HCT116 (cell line): ENCODE measurements around the gene SLC35G6. TPM values are rescaled to one million over a fixed set of nuclear protein-coding genes. Genes with fewer than 3 reads are reported as not detected.

Experiments
- ATAC-seq: fragments of 200-7000 bp; cut with Tn5 transposase; 2 replicates; pipeline ENCODE4 v1.9.1; 2020; ENCODE audit warnings: mild to moderate bottlenecking, moderate library complexity
- BruUV-seq: library from RNA; stranded (reverse); fragments of 400-500 nt; replicated peaks from 2 replicates; lab custom pipeline; 2021; lab: Mats Ljungman, UMichigan
- CTCF ChIA-PET: fragments of 300-600 bp; sonication (Branson Sonifier 250); formaldehyde crosslinking; loops from one replicate; lab custom pipeline; 2021; ENCODE audit warnings: antibody characterized with exemption; lab: Charles Lee
- POLR2A ChIA-PET: fragments of 300-600, 350-600 bp; sonication (Branson Sonifier 250); formaldehyde crosslinking; loops from one replicate; lab custom pipeline; 2021; ENCODE audit warnings: antibody characterized with exemption; lab: Charles Lee
- RAD21 ChIA-PET, 2 experiments: fragments of 300-600 bp; sonication (Branson Sonifier 250); formaldehyde crosslinking; loops; one replicate each; lab custom pipeline; 2023; ENCODE audit warnings: low total read pairs in 2 of 2; ENCODE audit not compliant: uncharacterized antibody in 2 of 2, unreplicated experiment in 2 of 2, low non-redundant PET in 1 of 2; lab: Charles Lee
- DNase-seq: peaks from one replicate; pipeline ENCODE4 v3.0.0-alpha.2; 2010; ENCODE audit warnings: low read depth, low spot score
- H2AFZ ChIP-seq: fragments of 200-600 bp; shearing (Covaris generic), sonication (generic); 2 replicates; pipeline ENCODE4 v1.6.1; 2017; ENCODE audit warnings: low read depth, mixed run types, mixed read lengths, antibody characterized with exemption, low read length; ENCODE audit not compliant: poor library complexity, severe bottlenecking
- H3K27ac ChIP-seq: 2 replicates; pipeline ENCODE4 v1.5.1; 2012; ENCODE audit warnings: low read depth, low read length
- H3K27me3 ChIP-seq: fragments of 200-600 bp; sonication (generic); 2 replicates; pipeline ENCODE4 v1.6.1; 2016; ENCODE audit warnings: mixed run types, low read length, mixed read lengths; ENCODE audit not compliant: insufficient read depth
- H3K36me3 ChIP-seq, 2 experiments: fragments of 200-500 bp in 1 of 2; fragments of 200-600 bp in 1 of 2; sonication (Bioruptor generic) in 1 of 2; sonication (generic) in 1 of 2; 2 replicates each; pipeline versions ENCODE4 v1.5.1 to v1.6.1; 2014 to 2016; ENCODE audit warnings: low read length in 2 of 2, inconsistent platforms in 1 of 2, mixed read lengths in 1 of 2, mixed run types in 1 of 2; ENCODE audit not compliant: insufficient read depth in 2 of 2, control insufficient read depth in 1 of 2
- H3K4me1 ChIP-seq, 2 experiments: fragments of 200-600 bp in 1 of 2; sonication (generic) in 1 of 2; 2 replicates each; pipeline versions ENCODE4 v1.5.1 to v1.6.1; 2012 to 2017; ENCODE audit warnings: low read length in 2 of 2, inconsistent platforms in 1 of 2, mild to moderate bottlenecking in 1 of 2, mixed read lengths in 1 of 2, mixed run types in 1 of 2, moderate library complexity in 1 of 2; ENCODE audit not compliant: insufficient read depth in 2 of 2, control insufficient read depth in 1 of 2
- H3K4me2 ChIP-seq: fragments of 200-600 bp; sonication (generic); 2 replicates; pipeline ENCODE4 v1.6.1; 2017; ENCODE audit warnings: mixed run types, low read length, mixed read lengths
- H3K4me3 ChIP-seq, 2 experiments: fragments of 200-600 bp in 1 of 2; sonication (generic) in 1 of 2; replicated peaks in 1 of 2; 2 replicates each; pipeline ENCODE4 v1.5.1; 2011 to 2016; ENCODE audit warnings: low read length in 2 of 2, control low read depth in 1 of 2, low read depth in 1 of 2, mild to moderate bottlenecking in 1 of 2, mixed read lengths in 1 of 2, mixed run types in 1 of 2
- H3K79me2 ChIP-seq: fragments of 200-600 bp; sonication (generic); 2 replicates; pipeline ENCODE4 v1.6.1; 2017; ENCODE audit warnings: mild to moderate bottlenecking, mixed run types, low read length, moderate library complexity, mixed read lengths; ENCODE audit not compliant: insufficient read depth
- H3K9ac ChIP-seq: fragments of 200-600 bp; sonication (generic); 2 replicates; pipeline ENCODE4 v1.6.1; 2016; ENCODE audit warnings: low read length, mixed read lengths
- H3K9me2 ChIP-seq: fragments of 200-600 bp; sonication (generic), shearing (Covaris generic); 2 replicates; pipeline ENCODE4 v1.6.1; 2017; ENCODE audit warnings: mixed run types, mild to moderate bottlenecking, moderate library complexity; ENCODE audit not compliant: insufficient read depth
- H3K9me3 ChIP-seq, 2 experiments: fragments of 200-500 bp in 1 of 2; fragments of 200-600 bp in 1 of 2; sonication (Bioruptor generic) in 1 of 2; sonication (generic) in 1 of 2; 2 replicates each; pipeline ENCODE4 v1.6.1; 2014 to 2017; ENCODE audit warnings: low read length in 2 of 2, mixed read lengths in 2 of 2, inconsistent platforms in 1 of 2, low read depth in 1 of 2, mild to moderate bottlenecking in 1 of 2, mixed run types in 1 of 2, moderate library complexity in 1 of 2; ENCODE audit not compliant: control insufficient read depth in 1 of 2, insufficient read depth in 1 of 2
- H4K20me1 ChIP-seq: fragments of 200-600 bp; sonication (generic), shearing (Covaris generic); 2 replicates; pipeline ENCODE4 v1.6.1; 2017; ENCODE audit warnings: mixed run types, mild to moderate bottlenecking, moderate library complexity; ENCODE audit not compliant: insufficient read depth
- EGR1 ChIP-seq: IDR thresholded peaks from 2 replicates; pipeline ENCODE4 v1.6.1; 2012; ENCODE audit warnings: low read depth
- REST ChIP-seq: IDR thresholded peaks from 2 replicates; pipeline ENCODE4 v1.6.1; 2012; ENCODE audit warnings: low read depth
- TCF7L2 ChIP-seq: IDR thresholded peaks from 2 replicates; pipeline ENCODE4 v1.7.0; 2011; ENCODE audit warnings: borderline replicate concordance, inconsistent platforms; ENCODE audit not compliant: insufficient read depth, insufficient read length; ENCODE audit errors: extremely low read depth
- intact Hi-C: fragments of 100-400 bp; cut with micrococcal nuclease; formaldehyde crosslinking; loops from 2 replicates; pipeline ENCODE4 v1.10.0; 2022
- total RNA-seq: library from RNA; stranded (reverse); gene quantifications from one replicate; pipeline ENCODE4 v1.2.1, GENCODE V29; 2021; ENCODE audit not compliant: unreplicated experiment

Gene SLC35G6
- total RNA-seq, 1 experiment from 2014 or later, result not detected

GRCh38 chr17:7486181-7486580 is 4.9 kb downstream of the SLC35G6 start:
- TF ChIP-seq REST, result no peak
- TF ChIP-seq EGR1, result no peak
- TF ChIP-seq TCF7L2, result no peak
- H3K27ac ChIP-seq, result peak overlapping the region; percentile 4; the same call in 1 of the 2 replicates
- peaks cover 67% of the 10 kb centered on the region for H3K79me2 ChIP-seq
- ATAC-seq (no peak), DNase-seq (no peak)
- ChIA-PET POLR2A (interaction anchor here (1.2 kb wide), 1 partner anchor 82 kb away, joined by 3 read pairs; the partner anchor contains the start of gene TMEM256), RAD21 (interaction anchor here in 1 of 2 experiments (0.8 kb wide), 1 partner anchor 40 kb away, joined by 3 read pairs; no protein-coding TSS in a partner anchor), CTCF (no interaction called here)
- no peaks in the 10 kb centered on the region for H3K27me3 ChIP-seq
- intact Hi-C loops, result loop anchor here (10.0 kb wide), 1 partner anchor 79 kb away; the partner anchor contains the start of gene SENP3
- peaks cover 9 to 35% of the 10 kb centered on the region in 2 experiments; a peak in 3 of 4 replicates for H3K4me1 ChIP-seq
- peaks cover 42% of the 10 kb centered on the region; the same call in 1 of the 2 replicates for H4K20me1 ChIP-seq
- peak overlapping the region; percentile 95 to 100; a peak in 2 of 4 replicates for H3K4me3 ChIP-seq
- no peak overlapping the region for H2AFZ ChIP-seq
- BruUV-seq, result no TSS peak
- peak overlapping the region; percentile 100 for H3K4me2 ChIP-seq
- H3K36me3 ChIP-seq, result peaks cover 5 to 27% of the 10 kb centered on the region in 2 experiments; a peak in 3 of 4 replicates
- H3K9me2 ChIP-seq, result no peaks in the 10 kb centered on the region
- H3K9ac ChIP-seq, result peak overlapping the region; percentile 10; the same call in 1 of the 2 replicates
- no peaks in the 10 kb centered on the region for H3K9me3 ChIP-seq

- ChIA-PET POLR2A (interaction anchor here (0.6 kb wide), 1 partner anchor 227 kb away, joined by 3 read pairs; no protein-coding TSS in a partner anchor), RAD21 (no interaction called here), CTCF (no interaction called here)
- Histone ChIP-seq H3K4me1 (peaks cover 9 to 17% of the 10 kb centered on the region in 2 experiments; a peak in 3 of 4 replicates), H3K9ac (no peak overlapping the region), H3K9me3 (no peaks in the 10 kb centered on the region), H3K4me2 (no peak overlapping the region), H3K4me3 (no peak overlapping the region), H3K27me3 (no peaks in the 10 kb centered on the region), H2AFZ (no peak overlapping the region), H3K79me2 (peaks cover 100% of the 10 kb centered on the region), H3K9me2 (no peaks in the 10 kb centered on the region), H3K27ac (no peak overlapping the region), H3K36me3 (peaks cover 10 to 45% of the 10 kb centered on the region in 2 experiments), H4K20me1 (peaks cover 59% of the 10 kb centered on the region; the same call in 1 of the 2 replicates)
- TF ChIP-seq TCF7L2, result no peak
- intact Hi-C loops, result no loop called here
- BruUV-seq, result no TSS peak
- DNase-seq (no peak), ATAC-seq (no peak)
These were observed 8.9 kb downstream of the SLC35G6 start for GRCh38 chr17:7490144-7490543.
